GM18861 (cell line): Measurements from ENCODE around the gene AK5.
A peak's percentile ranks its signal among the peaks of the same experiment; 100 is the strongest.

Source experiments
- ATAC-seq: cut with Tn5 transposase; IDR thresholded peaks from one replicate; pipeline ENCODE4 v1.9.1; 2021; ENCODE audit not compliant: unreplicated experiment

The AK5 gene

GRCh38 chr1:77579547-77579946 is 297.7 kb downstream of the AK5 start:
- no peak for ATAC-seq

DNA sequence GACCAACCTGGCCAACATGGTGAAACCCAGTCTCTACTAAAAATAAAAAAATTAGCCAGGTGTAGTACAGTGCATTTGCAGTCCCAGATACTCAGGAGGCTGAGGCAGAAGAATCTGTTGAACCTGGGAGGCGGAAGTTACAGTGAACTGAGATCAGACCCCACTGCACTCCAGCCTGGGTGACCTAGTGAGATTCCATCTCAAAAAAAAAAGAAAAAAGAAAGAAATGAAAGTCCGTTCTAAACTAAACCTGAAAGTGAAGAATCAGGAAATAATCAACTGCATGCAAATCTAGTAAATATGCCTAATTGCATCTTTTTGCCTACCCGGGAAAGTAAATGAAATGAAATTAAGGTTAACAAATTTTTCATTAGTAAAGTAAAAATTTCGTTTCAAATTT is 301.1 kb downstream of the AK5 start:
- peak; percentile 68 for ATAC-seq

DNA sequence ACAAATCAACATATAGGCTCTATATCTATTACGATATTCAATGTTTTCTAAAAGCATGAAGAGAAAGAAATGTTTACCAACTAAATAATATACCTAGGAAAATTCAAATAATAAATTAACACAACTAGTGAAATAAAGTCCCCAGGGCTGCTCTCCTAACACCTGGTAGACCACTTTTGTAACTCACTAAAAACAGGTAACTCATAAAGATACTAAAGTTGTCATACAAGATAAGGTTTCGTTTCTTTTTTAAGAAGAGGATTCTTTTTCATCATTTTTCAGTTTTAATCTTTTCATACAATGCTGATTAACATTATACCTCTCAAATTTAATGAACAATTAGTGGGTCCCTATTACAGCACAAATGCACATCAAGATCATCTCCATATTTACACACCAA is 301.7 kb downstream of the AK5 start:
- peak; percentile 36 for ATAC-seq

DNA sequence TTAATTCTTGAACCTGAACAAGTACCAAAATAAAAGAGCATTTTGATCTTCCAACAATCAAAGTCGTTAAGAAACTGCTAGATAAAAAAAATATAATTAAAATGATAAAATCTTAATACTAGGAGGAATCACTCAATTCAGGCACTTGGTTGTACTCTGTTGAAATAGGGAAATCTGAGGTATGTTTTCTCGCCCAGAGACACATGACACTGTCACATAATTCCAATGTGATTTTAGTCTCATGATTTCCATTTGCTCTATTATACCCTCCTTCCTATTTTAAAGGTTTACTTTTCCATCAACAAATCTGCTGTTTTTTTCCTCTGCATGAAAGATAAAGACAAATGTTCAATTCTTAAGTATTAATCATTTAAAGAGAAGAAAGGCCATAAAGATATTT is 303.1 kb downstream of the AK5 start:
- no peak for ATAC-seq

DNA sequence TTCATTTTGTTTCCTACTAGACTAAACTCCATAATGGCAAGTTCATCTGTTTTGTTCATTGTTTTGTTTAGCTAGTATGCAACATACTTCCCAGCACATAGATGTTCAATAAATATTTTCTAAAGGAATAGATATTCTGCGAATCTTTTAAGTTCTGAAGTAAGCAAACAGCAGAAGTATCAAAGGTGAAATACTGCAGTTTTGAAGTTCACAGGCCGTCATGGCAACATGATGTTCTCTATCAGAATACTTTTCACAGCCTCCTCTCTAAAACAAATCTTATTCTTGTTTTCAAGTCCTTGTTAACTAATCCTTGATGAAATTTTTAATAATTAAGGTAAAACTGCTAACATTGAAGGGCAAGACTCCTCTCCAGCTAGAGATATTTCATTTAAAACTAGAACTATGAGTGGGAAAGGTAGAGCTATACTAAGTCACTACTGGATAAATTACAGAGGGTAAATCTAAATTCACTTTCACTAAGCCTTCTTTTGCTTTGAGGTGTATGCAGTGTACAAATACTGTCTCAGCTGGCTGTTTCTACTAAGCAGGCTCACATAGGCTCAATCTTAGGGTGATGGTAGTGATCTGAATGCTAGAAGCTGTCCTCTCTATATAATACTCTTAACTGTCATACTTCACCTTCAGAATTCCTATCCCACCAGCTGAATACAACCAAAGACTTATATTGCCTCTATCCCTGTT is 303.9 kb downstream of the AK5 start:
- no peak for ATAC-seq

- no peak for ATAC-seq
Measured at GRCh38 chr1:77589231-77589630, 307.4 kb downstream of the AK5 start.

DNA sequence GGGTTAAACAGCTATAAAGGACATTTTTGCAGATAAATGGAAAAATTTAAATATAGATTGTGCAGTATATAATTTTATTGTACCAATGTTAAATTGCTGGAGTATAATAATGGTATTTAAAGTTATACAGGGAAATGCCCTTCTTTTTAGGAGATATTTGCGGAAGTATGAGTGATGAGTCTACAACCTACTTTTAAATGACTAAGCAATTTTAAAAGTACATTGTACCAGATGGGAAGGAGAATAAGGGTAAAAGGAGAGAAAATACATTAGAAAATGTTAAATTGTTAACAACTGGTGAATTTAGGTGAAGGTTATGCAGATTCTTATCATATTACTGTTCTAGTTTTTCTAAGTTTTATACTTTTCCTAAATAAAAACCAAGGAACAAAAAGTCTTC is 308.8 kb downstream of the AK5 start:
- no peak for ATAC-seq

DNA sequence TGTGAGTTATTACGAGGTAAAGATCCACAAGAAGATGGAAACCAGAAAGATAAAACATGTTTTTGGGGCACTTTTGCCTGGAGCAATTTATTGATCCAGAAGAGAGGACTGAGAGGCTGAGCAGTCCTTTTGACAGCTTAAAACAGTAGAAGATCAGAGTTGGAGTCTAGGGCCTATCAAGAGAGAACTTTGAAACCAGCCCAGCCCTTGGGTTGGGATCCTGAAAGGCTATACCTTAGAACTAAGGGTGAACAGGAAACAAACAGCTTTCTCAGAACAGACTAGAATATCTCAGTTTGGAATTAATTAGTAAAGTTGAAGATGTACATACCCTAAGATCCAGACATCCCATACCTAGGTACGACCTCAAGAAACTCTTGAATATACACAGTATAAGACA is 311.1 kb downstream of the AK5 start:
- no peak for ATAC-seq

GRCh38 chr1:77594366-77595112 is 312.7 kb downstream of the AK5 start:
- peak; percentile 91 for ATAC-seq

DNA sequence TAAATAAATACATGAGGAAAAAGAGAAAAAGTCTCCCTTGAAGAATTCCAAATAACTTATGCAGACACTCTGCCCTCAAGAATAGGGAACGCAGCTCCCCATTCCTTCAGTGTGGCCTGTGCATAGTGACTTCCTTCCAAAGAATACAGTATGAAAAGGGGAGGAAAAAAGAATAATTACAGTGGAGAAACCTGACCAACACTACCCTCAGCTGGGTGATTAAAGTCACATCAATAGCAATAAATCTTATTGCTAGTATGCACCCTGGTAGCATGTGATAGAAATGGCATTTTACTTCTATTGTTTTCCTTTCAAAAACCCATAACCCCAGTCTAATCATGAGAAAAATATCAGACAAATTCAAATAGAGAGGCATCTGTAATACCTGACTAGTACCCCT is 315.5 kb downstream of the AK5 start:
- ATAC-seq: no peak

DNA sequence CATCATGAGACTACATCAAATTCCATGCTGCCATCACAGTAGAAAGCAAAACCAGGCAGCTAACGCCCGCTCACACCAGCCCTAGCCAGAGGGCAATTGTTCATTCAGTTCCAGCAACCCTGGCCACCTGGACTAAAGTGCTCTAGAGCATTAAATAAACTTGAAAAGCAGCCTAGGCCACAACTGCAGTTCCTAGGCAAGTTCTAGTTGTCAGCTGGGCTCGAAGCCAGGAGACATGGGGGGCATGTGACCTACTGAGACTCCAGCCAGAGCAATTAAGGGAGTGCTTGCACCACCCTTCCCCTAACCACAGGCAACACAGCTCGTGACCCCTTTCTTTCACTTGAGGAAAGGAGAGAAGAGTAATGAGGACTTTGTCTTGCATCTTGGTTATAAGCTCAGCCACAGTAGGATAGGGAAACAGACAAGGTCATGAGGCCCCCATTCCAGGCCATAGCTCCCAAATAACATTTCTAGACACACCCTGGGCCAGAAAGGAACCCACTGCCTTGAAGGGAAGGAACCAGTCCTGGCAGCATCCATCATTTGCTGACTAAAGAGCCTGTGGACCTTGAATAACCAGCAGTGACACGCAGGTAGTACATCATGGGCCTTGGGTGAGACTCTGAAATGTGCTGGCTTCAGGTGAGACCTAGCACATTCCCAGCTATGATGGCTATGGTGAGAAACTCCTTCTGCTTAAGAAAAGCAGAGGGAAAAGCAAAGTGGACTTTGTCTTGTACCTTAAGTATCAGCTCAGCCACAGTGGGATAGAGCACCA is 323.6 kb downstream of the AK5 start:
- no peak for ATAC-seq

GRCh38 chr1:77608893-77609292 is 327.1 kb downstream of the AK5 start:
- ATAC-seq: no peak
